GM19025 (cell line): ENCODE data around the gene TFAP2A.

Experiments used
- ATAC-seq: cut with Tn5 transposase; IDR thresholded peaks from one replicate; pipeline ENCODE4 v1.9.1; 2021; ENCODE audit warnings: mild to moderate bottlenecking, low read depth, moderate library complexity; ENCODE audit not compliant: unreplicated experiment

The TFAP2A gene

GRCh38 chr6:10347561-10348327 is 67.1 kb downstream of the TFAP2A start:
- no peak for ATAC-seq
